Adrenal gland (tissue), 5 donors: Measurements from ENCODE around the gene CKS1B.

Experiments
- POLR2A ChIP-seq, 2 donors: fragments of 450-650 bp; IDR thresholded peaks; one replicate each; pipeline ENCODE4 v1.6.1; 2017; ENCODE audit warnings: antibody characterized with exemption in 2 of 2, mild to moderate bottlenecking in 2 of 2, moderate library complexity in 1 of 2
- TF ChIP-seq, protein P1 (sequence below), 6 experiments: fragments of 450-650 bp in 4 of 6; fragments of 200-600 bp in 2 of 6; sonication (generic) in 1 of 6; IDR thresholded peaks; 1 replicate in 5 of 6; 2 replicates in 1 of 6; pipeline versions ENCODE4 v1.5.1 to v1.8.0; 2016 to 2021; ENCODE audit warnings: antibody characterized with exemption in 6 of 6, mild to moderate bottlenecking in 2 of 6, moderate library complexity in 1 of 6
- donor health status: DM: no; HTN: no; CAD: no.

DNA sequence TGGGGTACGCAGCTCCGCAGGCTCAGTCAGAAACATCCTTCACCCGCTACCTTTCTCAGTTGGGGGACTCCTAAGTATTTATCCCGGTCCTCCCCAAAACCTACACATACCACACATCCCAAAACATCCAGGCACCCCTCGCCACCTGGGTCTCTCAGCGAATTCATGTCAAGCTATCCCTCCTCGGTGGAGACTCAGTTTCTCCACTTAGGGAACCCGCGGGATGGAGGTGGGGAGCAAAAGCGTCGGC, 26.9 kb downstream of the CKS1B start:
- TF ChIP-seq, protein P1, sequence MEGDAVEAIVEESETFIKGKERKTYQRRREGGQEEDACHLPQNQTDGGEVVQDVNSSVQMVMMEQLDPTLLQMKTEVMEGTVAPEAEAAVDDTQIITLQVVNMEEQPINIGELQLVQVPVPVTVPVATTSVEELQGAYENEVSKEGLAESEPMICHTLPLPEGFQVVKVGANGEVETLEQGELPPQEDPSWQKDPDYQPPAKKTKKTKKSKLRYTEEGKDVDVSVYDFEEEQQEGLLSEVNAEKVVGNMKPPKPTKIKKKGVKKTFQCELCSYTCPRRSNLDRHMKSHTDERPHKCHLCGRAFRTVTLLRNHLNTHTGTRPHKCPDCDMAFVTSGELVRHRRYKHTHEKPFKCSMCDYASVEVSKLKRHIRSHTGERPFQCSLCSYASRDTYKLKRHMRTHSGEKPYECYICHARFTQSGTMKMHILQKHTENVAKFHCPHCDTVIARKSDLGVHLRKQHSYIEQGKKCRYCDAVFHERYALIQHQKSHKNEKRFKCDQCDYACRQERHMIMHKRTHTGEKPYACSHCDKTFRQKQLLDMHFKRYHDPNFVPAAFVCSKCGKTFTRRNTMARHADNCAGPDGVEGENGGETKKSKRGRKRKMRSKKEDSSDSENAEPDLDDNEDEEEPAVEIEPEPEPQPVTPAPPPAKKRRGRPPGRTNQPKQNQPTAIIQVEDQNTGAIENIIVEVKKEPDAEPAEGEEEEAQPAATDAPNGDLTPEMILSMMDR (IDR thresholded peaks at IDR 0.05) = no peak
- no peak for TF ChIP-seq POLR2A (IDR thresholded peaks at IDR 0.05)
